ENCODE measurements around the gene MITF.

Gene MITF

GRCh38 chr3:69838696-69839515 lies 99.6 kb downstream of the MITF start:
- no peak for DNase-seq (ENCODE audit: low spot score)
- TF ChIP-seq CTCF (IDR thresholded peaks at IDR 0.05; ENCODE audit: extremely low read depth, missing control alignments) = no peak

- no peak for DNase-seq (ENCODE audit: low spot score)
- TF ChIP-seq CTCF (IDR thresholded peaks at IDR 0.05; ENCODE audit: extremely low read depth, missing control alignments) = no peak
Observed at GRCh38 chr3:69842351-69842750, 103.1 kb downstream of the MITF start.

- no peak for DNase-seq (ENCODE audit: low spot score)
Observed at GRCh38 chr3:69842789-69843188, 103.5 kb downstream of the MITF start.

GRCh38 chr3:69844706-69845105 lies 105.4 kb downstream of the MITF start:
- no peak for DNase-seq (ENCODE audit: low spot score)
- no peak for TF ChIP-seq CTCF (IDR thresholded peaks at IDR 0.05; ENCODE audit: extremely low read depth, missing control alignments)

More at GRCh38 chr3:69842789-69843188, 103.5 kb downstream of the MITF start:
- no peak for TF ChIP-seq CTCF (IDR thresholded peaks at IDR 0.05; ENCODE audit: extremely low read depth, missing control alignments)

GRCh38 chr3:69847303-69847702 lies 108.0 kb downstream of the MITF start:
- no peak for TF ChIP-seq CTCF (IDR thresholded peaks at IDR 0.05; ENCODE audit: extremely low read depth, missing control alignments)
- no peak for DNase-seq (ENCODE audit: low spot score)

GRCh38 chr3:69848113-69848512 lies 108.8 kb downstream of the MITF start:
- TF ChIP-seq CTCF (IDR thresholded peaks at IDR 0.05; ENCODE audit: extremely low read depth, missing control alignments) = no peak
- no peak for DNase-seq (ENCODE audit: low spot score)

GRCh38 chr3:69850849-69851248 lies 111.6 kb downstream of the MITF start:
- TF ChIP-seq CTCF (IDR thresholded peaks at IDR 0.05; ENCODE audit: extremely low read depth, missing control alignments) = no peak
- no peak for DNase-seq (ENCODE audit: low spot score)

All from GM20000 (cell line).